ENCODE measurements around the gene ARHGEF9.
"Not testable (repeated sequence)": the region's sequence is repeated elsewhere in the genome, so short reads cannot be mapped to it uniquely, and the experiment has no call there.

ARHGEF9 gene

GRCh38 chrX:63656871-63657580 is 128.0 kb downstream of the ARHGEF9 start:
- DNase-seq, result no peak

DNA sequence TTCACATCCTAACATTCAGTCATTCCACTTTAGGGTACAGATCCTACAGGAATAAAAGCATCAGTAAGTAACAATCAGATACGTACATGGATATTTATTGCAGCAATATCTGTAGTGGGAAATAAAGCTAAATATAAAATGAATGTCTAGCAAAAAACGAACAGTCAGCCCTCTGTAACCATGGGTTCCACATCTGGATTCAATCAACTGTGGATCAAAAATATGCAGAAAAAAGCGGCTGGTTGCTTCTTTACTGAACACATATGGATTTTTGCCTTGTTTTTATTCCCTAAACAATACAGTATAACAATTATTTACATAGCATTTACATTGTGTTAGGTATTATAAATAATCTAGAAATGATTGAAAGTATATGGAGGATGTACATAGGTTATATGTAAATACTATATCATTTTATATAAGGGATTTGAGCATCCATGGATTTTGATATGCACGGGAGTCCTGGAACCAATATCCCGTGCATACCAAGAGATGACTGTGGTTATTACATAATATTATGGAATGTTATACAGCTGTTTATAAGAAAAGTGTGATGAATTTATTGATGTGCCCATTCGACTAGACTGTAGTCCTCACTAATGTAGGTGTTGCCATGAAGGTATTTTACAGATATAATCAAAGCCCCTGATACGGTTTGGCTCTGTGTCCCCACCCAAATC is 132.8 kb downstream of the ARHGEF9 start:
- DNase-seq, result no peak

GRCh38 chrX:63645748-63646147 is 139.3 kb downstream of the ARHGEF9 start:
- DNase-seq, result not testable (repeated sequence)

DNA sequence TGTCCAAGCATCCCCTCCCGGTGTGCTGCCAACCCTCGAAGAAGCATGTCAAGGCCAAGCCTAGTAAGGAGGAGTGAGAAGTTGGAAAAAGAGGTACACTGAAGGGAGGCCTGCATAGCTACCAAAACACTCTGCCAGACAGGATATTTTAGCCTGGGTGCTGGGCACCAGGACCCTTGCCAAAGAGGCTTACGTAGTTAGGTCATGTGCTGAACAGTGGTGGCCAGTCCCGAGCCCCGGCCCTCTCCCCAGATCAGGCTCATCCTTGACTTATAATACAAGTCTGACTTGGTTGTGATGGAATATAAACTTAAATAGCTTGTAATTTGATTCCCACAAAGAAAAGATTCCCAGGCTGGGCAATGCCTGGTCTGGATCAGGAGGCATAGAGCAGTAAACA is 149.3 kb downstream of the ARHGEF9 start:
- no peak for DNase-seq

DNA sequence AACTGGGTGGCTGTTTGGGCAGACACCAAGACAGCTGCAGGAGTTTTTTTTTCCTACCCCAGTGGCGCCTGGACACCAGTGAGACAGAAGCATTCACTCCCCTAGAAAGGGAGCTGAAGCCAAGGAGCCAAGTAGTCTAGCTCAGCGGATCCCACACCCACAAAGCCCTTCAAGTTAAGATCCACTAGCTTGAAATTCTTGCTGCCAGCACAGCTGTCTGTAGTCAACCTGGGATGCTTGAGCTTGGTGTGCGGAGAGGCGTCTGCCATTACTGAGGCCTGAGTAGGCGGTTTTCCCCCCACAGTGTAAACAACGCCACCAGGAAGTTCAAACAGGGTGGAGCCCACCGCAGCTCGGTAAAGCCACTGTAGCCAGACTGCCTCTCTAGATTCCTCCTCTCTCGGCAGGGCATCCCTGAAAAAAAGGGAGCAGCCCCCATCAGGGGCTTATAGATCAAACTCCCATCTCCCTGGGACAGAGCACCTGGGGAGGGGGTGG is 171.4 kb downstream of the ARHGEF9 start:
- DNase-seq, result no peak

DNA sequence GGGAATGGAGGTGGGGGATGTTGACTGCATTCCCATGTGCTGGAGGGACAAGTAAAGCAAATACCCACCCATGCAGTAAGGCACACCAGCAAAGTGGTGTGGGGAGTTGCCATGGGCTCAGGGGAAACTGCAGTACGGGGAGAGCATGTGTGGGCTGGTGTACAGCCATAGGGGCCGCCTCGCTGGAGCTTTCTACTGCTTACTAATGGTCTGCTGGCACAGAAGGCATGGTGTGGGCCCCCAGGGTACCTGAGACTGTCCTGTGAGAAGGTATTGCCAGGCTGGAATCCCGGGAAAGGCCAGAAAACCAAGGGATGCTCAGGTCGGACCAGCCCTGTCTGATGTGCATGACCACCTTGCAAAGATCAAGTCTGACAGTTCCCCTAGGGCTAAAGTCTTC is 199.1 kb downstream of the ARHGEF9 start:
- DNase-seq, result no peak

All from activated gamma-delta T cell treated with Interleukin-2 at 50 U/mL for 16 hours (primary cell).